IgD-negative memory B cell (primary cell): ENCODE measurements around the gene CASQ2. TPM values are rescaled to one million over a fixed set of nuclear protein-coding genes. Genes with fewer than 3 reads are reported as not detected.
A peak's percentile ranks its signal among the peaks of the same experiment; 100 is the strongest.

Source experiments
- H3K27ac Mint-ChIP-seq, 3 donors: one replicate each; pipeline ENCODE4 v1.8.0; 2020 to 2022; ENCODE audit warnings: mild to moderate bottlenecking in 3 of 3, mixed read lengths in 3 of 3, moderate library complexity in 1 of 3
- H3K27me3 Mint-ChIP-seq: one replicate; pipeline ENCODE4 v1.8.0; 2021; ENCODE audit warnings: mixed read lengths
- H3K36me3 Mint-ChIP-seq: one replicate; pipeline ENCODE4 v1.8.0; 2020; ENCODE audit warnings: mild to moderate bottlenecking, mixed read lengths
- H3K4me1 Mint-ChIP-seq, 3 donors: one replicate each; pipeline ENCODE4 v1.8.0; 2020 to 2022; ENCODE audit warnings: mixed read lengths in 3 of 3, mild to moderate bottlenecking in 1 of 3
- H3K4me3 Mint-ChIP-seq, 4 donors: one replicate each; pipeline ENCODE4 v1.8.0; 2020 to 2022; ENCODE audit warnings: mild to moderate bottlenecking in 4 of 4, mixed read lengths in 4 of 4, moderate library complexity in 3 of 4
- H3K9me3 Mint-ChIP-seq, 3 donors: one replicate each; pipeline ENCODE4 v1.8.0; 2020 to 2021; ENCODE audit warnings: mixed read lengths in 3 of 3, mild to moderate bottlenecking in 1 of 3
- polyA plus RNA-seq: library from polyadenylated mRNA; unstranded; fragments of 300-500 nt; fragmentation: Illumina TruSeq; gene quantifications from one replicate; pipeline ENCODE4 v1.2.3, GENCODE V29; 2021

The CASQ2 gene
- polyA plus RNA-seq, 1 donor from 2014 or later, result not detected

DNA sequence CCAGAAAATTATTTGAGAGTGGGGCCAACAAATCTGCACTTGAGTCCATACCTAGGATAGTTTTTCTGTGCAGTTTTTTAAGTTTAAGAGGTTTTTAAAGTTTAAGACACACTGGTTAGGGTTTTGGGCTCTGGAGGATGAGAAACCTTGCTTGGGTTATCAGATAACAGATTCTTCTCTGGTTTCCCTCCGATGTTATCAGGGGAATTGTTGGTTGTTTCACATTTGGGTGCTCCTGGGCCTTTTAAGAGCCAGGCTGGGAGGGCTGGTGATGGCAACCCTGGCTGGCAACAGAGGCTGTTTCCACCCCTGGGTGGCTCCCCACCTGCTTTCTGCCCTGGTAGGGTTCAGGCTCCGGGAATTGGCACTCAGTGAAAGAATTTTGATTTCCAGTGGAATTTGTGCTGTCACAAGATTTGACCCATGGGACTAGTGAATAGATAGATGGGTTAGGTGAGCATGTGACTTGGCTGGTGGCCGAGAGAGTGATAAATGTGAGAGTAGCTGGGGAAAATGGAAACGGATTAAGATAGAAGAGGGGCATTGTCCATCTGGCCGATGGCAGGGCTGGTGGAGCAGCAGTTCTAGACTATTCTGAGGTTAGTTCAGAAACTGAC, 111.9 kb downstream of the CASQ2 start:
- no peaks in the 10 kb centered on the region for H3K4me1 Mint-ChIP-seq
- peaks cover 0 to 2% (median 0%) of the 10 kb centered on the region in 3 donors for H3K9me3 Mint-ChIP-seq
- no peak overlapping the region for H3K27ac Mint-ChIP-seq
- H3K27me3 Mint-ChIP-seq, result no peaks in the 10 kb centered on the region
- H3K4me3 Mint-ChIP-seq, result no peak overlapping the region
- H3K36me3 Mint-ChIP-seq, result no peaks in the 10 kb centered on the region

DNA sequence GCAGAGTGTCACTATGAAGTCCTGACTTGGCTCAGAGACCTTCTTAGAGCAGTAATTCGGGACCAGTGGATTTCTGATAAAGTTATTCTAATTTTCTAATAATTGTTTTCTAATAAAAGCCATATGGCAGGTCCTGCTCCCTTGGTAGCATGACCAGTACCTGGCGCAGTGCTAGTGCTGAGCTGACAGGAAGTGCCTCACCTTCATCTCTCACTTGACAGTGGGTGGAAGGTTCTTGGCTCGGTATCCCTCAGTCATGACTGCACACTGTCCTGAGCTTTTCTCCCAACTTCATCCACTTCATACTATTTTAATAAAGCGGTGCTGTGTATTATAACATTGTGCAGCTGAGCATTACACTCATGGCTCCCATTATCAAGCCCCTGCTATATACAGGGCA, 112.6 kb downstream of the CASQ2 start:
- Mint-ChIP-seq H3K4me1 (no peaks in the 10 kb centered on the region), H3K36me3 (no peaks in the 10 kb centered on the region), H3K4me3 (no peak overlapping the region), H3K27ac (no peak overlapping the region), H3K27me3 (no peaks in the 10 kb centered on the region), H3K9me3 (peaks cover 0 to 2% (median 0%) of the 10 kb centered on the region in 3 donors)

DNA sequence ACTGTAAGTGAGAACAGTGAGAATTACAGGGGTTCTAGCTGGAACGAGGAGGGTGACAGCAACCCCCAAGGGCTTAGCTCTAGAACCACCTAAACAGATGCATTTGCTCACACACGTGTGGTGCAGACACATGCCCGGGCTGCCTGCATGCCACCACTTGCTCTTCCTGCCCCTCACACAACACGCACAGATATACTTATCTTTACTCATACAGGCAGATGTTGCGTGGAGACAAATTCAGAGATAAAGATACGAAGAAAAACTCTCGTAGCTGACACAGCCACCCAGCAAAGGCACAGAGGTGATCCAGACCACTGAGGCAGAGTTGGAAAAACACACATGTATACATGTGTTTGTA, 113.2 kb downstream of the CASQ2 start:
- Mint-ChIP-seq H3K9me3 (peaks cover 0 to 2% (median 0%) of the 10 kb centered on the region in 3 donors), H3K4me1 (no peaks in the 10 kb centered on the region), H3K27me3 (no peaks in the 10 kb centered on the region), H3K27ac (no peak overlapping the region), H3K4me3 (no peak overlapping the region), H3K36me3 (no peaks in the 10 kb centered on the region)

DNA sequence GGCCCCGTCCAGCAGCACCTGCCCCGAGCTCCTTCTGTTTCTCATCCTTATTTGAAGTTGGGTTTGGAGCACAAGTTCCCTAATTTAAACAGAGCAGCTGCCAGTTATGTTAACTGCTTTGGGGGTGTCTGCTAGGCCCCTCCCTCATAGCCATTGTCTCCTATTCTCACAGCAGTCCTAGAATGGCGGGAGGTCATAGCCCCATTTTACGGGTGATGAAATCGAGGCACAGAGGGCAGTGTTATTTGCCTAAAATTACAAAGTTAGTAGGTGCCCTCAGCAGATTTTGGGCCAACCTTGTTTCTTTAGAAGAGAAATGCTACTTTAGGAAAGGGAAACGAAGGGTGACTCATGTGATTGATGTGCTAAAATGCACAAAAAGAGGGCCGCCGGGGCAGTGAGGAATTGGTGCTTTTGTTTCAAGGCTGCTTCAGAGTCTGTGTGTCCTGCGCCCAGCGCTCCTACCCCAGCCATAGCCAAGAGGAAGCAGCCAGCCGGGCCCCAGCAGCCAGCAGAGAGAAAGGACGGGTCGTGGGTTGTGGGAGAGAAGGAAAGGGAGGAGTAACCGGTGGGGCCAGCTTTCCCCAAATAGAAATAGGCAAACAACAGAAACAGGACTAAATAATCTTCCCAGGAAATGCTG, 113.7 kb downstream of the CASQ2 start:
- H3K4me1 Mint-ChIP-seq, result no peaks in the 10 kb centered on the region
- no peaks in the 10 kb centered on the region for H3K36me3 Mint-ChIP-seq
- no peaks in the 10 kb centered on the region for H3K27me3 Mint-ChIP-seq
- no peak overlapping the region for H3K4me3 Mint-ChIP-seq
- H3K9me3 Mint-ChIP-seq, result peaks cover 0 to 2% (median 0%) of the 10 kb centered on the region in 3 donors
- peak overlapping the region in 1 of 3 donors; percentile 50 for H3K27ac Mint-ChIP-seq

DNA sequence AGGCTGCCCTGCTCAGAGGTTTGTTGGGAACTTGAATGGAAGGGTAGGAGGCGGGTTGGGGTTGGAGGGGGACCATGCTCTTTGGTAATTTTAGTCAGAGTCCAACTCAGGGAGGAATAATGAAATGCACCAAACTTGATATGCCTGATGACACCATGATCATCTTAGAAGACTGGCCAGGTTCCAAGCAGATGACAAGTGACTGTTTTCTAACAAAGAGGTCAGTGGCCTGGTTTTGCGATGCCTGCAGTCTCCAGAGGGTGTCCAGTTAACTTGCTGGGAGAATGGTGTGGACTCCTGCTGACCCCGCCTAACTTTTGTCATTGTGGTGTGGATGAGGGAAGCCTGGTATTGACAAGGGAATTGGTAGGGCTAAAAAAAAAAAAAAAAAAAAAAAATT, 114.4 kb downstream of the CASQ2 start:
- Mint-ChIP-seq H3K4me3 (no peak overlapping the region), H3K27me3 (no peaks in the 10 kb centered on the region), H3K36me3 (no peaks in the 10 kb centered on the region), H3K4me1 (peaks cover 0 to 6% (median 3%) of the 10 kb centered on the region in 3 donors), H3K9me3 (peaks cover 0 to 2% (median 0%) of the 10 kb centered on the region in 3 donors), H3K27ac (peak overlapping the region in 1 of 3 donors; percentile 50)

DNA sequence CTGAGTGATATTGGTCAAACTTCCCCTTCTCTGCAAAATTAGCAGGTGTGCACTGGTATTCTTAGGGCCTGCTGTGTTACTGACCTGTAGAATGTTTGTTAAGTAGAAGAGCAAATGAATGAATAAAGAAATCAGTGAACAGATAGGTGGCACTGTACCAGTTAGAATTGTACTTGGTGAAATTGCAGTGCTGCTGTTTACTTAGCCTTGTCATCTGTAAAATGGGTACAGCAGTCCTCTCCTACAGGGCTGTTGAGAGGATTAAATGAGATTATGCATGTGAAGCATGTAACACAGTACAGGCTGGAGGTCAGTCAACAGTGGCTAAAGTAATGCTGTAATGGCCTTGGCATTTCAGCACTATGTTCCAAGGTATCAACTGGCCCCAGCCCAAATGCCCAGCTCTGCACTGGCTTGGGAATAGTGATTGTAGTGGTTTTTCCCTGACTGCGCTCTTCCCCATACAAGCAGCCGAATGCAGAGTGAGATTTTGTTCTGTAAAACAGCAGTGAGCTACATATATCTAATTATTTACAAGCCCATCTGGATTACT, 116.2 kb downstream of the CASQ2 start:
- Mint-ChIP-seq H3K36me3 (no peaks in the 10 kb centered on the region), H3K9me3 (peaks cover 0 to 2% (median 0%) of the 10 kb centered on the region in 3 donors), H3K27ac (no peak overlapping the region), H3K4me1 (peaks cover 0 to 6% (median 3%) of the 10 kb centered on the region in 3 donors), H3K4me3 (no peak overlapping the region), H3K27me3 (no peaks in the 10 kb centered on the region)

DNA sequence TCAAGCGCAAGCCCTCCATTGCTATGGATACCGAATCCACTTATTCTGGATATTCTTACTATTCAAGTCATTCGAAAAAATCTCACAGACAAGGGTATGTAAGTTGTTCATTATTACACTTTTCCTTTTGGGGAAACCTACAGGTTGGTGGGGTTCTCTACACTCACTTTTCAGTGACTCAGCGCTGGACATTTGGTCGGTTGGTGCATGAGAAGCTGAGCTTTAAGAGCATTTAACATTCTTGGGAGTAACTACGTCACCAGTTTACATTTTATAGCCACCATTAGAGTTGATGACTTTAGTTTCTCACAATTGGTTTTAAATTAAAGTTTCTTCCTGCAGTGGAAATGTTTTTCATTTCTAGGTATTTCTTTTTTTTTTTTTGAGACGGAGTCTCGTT, 117.1 kb downstream of the CASQ2 start:
- no peaks in the 10 kb centered on the region for H3K36me3 Mint-ChIP-seq
- H3K4me1 Mint-ChIP-seq, result peaks cover 0 to 6% (median 3%) of the 10 kb centered on the region in 3 donors
- no peak overlapping the region for H3K4me3 Mint-ChIP-seq
- H3K27ac Mint-ChIP-seq, result no peak overlapping the region
- no peaks in the 10 kb centered on the region for H3K27me3 Mint-ChIP-seq
- H3K9me3 Mint-ChIP-seq, result peaks cover 0 to 2% (median 0%) of the 10 kb centered on the region in 3 donors

DNA sequence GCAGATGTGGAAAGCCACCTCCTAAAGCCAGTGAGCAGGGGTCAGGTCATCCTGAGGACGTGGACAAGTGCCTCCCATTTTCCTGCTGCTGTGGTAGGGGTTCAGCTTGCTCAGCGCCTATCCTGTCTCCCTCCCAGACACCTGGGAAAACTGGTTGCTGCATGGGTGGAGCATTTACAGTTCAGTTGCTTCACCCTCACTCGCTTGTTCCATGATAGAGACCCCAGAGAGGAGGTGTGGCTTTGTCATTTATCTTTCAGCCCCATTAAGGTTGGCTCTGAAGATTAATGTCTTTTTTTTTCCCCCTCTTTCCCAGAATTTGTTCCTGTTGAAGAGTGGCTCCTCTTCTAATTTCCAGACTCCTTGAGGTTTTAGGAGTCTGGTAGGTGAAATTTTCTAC, 117.6 kb downstream of the CASQ2 start:
- Mint-ChIP-seq H3K27ac (no peak overlapping the region), H3K36me3 (no peaks in the 10 kb centered on the region), H3K4me3 (no peak overlapping the region), H3K9me3 (peaks cover 0 to 2% (median 0%) of the 10 kb centered on the region in 3 donors), H3K4me1 (peaks cover 0 to 6% (median 3%) of the 10 kb centered on the region in 3 donors), H3K27me3 (no peaks in the 10 kb centered on the region)

Other genes starting within 250 kb of the CASQ2 start
- 1.5 TPM for gene VANGL1, start 126.7 kb downstream of the CASQ2 start, polyA plus RNA-seq
- gene NHLH2, start 72.4 kb upstream of the CASQ2 start, polyA plus RNA-seq, result not detected
- gene SLC22A15, start 207.8 kb upstream of the CASQ2 start, polyA plus RNA-seq, result 2.0 TPM